Parathyroid adenoma (tissue), 2 donors: Measurements from ENCODE around the gene CSAD.

Experiments
- H2AFZ ChIP-seq: fragments of 300-600 bp; sonication (generic); one replicate; pipeline ENCODE4 v1.7.0; 2017; ENCODE audit warnings: antibody characterized with exemption, mild to moderate bottlenecking
- H3K27ac ChIP-seq: fragments of 300-600 bp; sonication (generic); one replicate; pipeline ENCODE4 v1.7.0; 2017
- H3K27me3 ChIP-seq: fragments of 300-600 bp; sonication (generic); one replicate; pipeline ENCODE4 v1.7.0; 2017; ENCODE audit warnings: low read length; ENCODE audit not compliant: control insufficient read depth, insufficient read depth
- H3K36me3 ChIP-seq: fragments of 300-600 bp; sonication (generic); one replicate; pipeline ENCODE4 v1.7.0; 2017; ENCODE audit warnings: low read length; ENCODE audit not compliant: control insufficient read depth, insufficient read depth
- H3K4me1 ChIP-seq: fragments of 300-600 bp; sonication (generic); one replicate; pipeline ENCODE4 v1.7.0; 2017; ENCODE audit warnings: control low read depth
- H3K4me2 ChIP-seq: fragments of 300-600 bp; sonication (generic); one replicate; pipeline ENCODE4 v1.7.0; 2017; ENCODE audit warnings: low read length
- H3K4me3 ChIP-seq: fragments of 300-600 bp; sonication (generic); one replicate; pipeline ENCODE4 v1.7.0; 2017; ENCODE audit warnings: low read depth, low read length
- H3K79me2 ChIP-seq: fragments of 300-600 bp; sonication (generic); one replicate; pipeline ENCODE4 v1.7.0; 2017; ENCODE audit warnings: control low read depth
- H3K9ac ChIP-seq: fragments of 300-600 bp; sonication (generic); one replicate; pipeline ENCODE4 v1.7.0; 2017; ENCODE audit warnings: mild to moderate bottlenecking
- H3K9me3 ChIP-seq: fragments of 300-600 bp; sonication (generic); one replicate; pipeline ENCODE4 v1.7.0; 2017; ENCODE audit warnings: low read length; ENCODE audit not compliant: control insufficient read depth
- CTCF ChIP-seq: fragments of 300-600 bp; sonication (generic); IDR thresholded peaks from one replicate; pipeline ENCODE4 v1.7.0; 2017; ENCODE audit warnings: antibody characterized with exemption, mild to moderate bottlenecking
- donor health status: primary hyperparathyroidism.

The CSAD gene

DNA sequence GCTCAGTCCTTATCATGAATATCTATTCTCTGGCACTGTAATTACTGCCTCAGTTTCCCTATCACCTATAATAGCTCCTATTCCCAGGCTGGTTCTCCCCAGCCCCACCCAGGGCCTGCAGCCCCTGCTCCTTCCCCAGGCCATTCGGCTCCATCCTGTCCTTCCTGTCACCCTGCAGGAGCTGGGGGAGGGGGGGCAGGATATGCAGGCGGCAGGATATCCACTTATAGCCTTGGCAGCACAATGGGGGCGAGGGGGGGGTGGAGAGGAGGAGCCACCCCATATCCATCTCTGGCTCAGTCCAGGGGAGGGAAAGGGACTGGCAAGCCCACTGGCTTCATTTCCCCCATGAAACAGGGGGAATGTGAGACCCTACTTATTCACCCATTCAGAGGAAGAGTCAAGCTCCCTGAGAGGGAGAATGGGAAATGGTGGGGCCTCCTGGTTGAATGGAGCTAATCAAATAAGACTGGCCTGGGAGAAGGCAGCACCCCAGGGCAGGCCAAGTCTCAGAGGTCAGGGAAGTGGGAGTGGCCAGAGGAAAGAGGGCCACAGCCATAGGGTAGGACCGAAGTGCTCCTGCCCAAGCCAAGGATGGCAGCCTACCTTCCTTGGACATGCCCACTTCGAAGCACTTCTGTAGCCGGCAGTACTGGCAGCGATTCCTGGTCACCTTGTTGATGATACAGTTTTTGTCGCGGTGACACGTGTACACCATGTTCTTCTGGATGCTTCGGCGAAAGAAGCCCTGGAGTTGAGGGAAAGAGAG lies 34.1 kb upstream of the CSAD start:
- H3K36me3 ChIP-seq: no peaks in the 10 kb centered on the region
- TF ChIP-seq CTCF: no peak
- no peak overlapping the region for H3K4me3 ChIP-seq
- no peak overlapping the region for H3K4me2 ChIP-seq
- no peak overlapping the region for H2AFZ ChIP-seq
- no peaks in the 10 kb centered on the region for H3K27me3 ChIP-seq
- H3K79me2 ChIP-seq: no peaks in the 10 kb centered on the region
- H3K27ac ChIP-seq: peak overlapping the region; percentile 24
- H3K9me3 ChIP-seq: no peaks in the 10 kb centered on the region
- H3K4me1 ChIP-seq: no peaks in the 10 kb centered on the region
- H3K9ac ChIP-seq: no peak overlapping the region

GRCh38 chr12:53214221-53214620 lies 33.5 kb upstream of the CSAD start:
- Histone ChIP-seq H3K36me3 (no peaks in the 10 kb centered on the region), H3K27ac (peak overlapping the region; percentile 24), H3K9ac (no peak overlapping the region), H3K27me3 (no peaks in the 10 kb centered on the region), H2AFZ (no peak overlapping the region), H3K79me2 (no peaks in the 10 kb centered on the region), H3K4me3 (no peak overlapping the region), H3K4me1 (no peaks in the 10 kb centered on the region), H3K9me3 (no peaks in the 10 kb centered on the region), H3K4me2 (no peak overlapping the region)
- TF ChIP-seq CTCF: no peak

- Histone ChIP-seq H2AFZ (no peak overlapping the region), H3K4me2 (no peak overlapping the region), H3K4me1 (no peaks in the 10 kb centered on the region), H3K79me2 (no peaks in the 10 kb centered on the region), H3K9me3 (no peaks in the 10 kb centered on the region), H3K36me3 (no peaks in the 10 kb centered on the region), H3K27me3 (no peaks in the 10 kb centered on the region), H3K27ac (no peak overlapping the region), H3K4me3 (no peak overlapping the region), H3K9ac (no peak overlapping the region)
- peak; percentile 95 for TF ChIP-seq CTCF
Observed at GRCh38 chr12:53213348-53213747, 32.6 kb upstream of the CSAD start.

DNA sequence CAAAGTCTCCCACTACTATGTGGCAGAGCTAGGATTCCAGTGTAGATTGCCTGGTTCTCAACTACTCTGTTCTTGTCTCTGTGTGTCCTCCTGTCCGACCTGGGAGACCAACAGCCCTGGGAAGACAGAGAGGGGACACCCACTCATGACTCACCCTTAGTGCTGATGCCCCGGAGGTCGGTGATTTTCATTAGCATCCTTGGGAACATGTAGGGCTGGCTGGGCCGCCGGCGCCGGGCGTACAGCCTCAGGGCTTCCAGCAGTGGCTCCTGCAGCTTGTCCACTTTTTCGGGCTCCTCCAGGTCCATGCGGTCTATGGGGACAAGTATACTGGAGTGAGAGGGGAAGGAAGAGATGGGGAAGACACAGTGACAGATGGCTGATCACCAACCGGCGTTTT lies 32.2 kb upstream of the CSAD start:
- H3K4me3 ChIP-seq: no peak overlapping the region
- no peaks in the 10 kb centered on the region for H3K9me3 ChIP-seq
- no peaks in the 10 kb centered on the region for H3K79me2 ChIP-seq
- no peak overlapping the region for H2AFZ ChIP-seq
- H3K4me1 ChIP-seq: no peaks in the 10 kb centered on the region
- no peak overlapping the region for H3K9ac ChIP-seq
- no peak overlapping the region for H3K27ac ChIP-seq
- no peak overlapping the region for H3K4me2 ChIP-seq
- TF ChIP-seq CTCF: no peak
- no peaks in the 10 kb centered on the region for H3K27me3 ChIP-seq
- no peaks in the 10 kb centered on the region for H3K36me3 ChIP-seq
